HG03432 (cell line): ENCODE measurements around the gene BLOC1S1.

ENCODE experiments used
- ATAC-seq: cut with Tn5 transposase; IDR thresholded peaks from one replicate; pipeline ENCODE4 v1.9.1; 2021; ENCODE audit warnings: mild to moderate bottlenecking, moderate library complexity; ENCODE audit not compliant: unreplicated experiment

BLOC1S1 gene

GRCh38 chr12:55726971-55727370 lies 11.1 kb downstream of the BLOC1S1 start:
- no peak for ATAC-seq

GRCh38 chr12:55727643-55728185 lies 11.9 kb downstream of the BLOC1S1 start:
- ATAC-seq: no peak

GRCh38 chr12:55728186-55728938 lies 12.5 kb downstream of the BLOC1S1 start:
- ATAC-seq: peak; percentile 21

GRCh38 chr12:55728939-55729818 lies 13.3 kb downstream of the BLOC1S1 start, which contains the start of gene CD63:
CD63 (minus strand) TSS chr12:55729009; CDS start chr12:55728341, 668 bp downstream.
- peak; percentile 73 for ATAC-seq

GRCh38 chr12:55729819-55730818 lies 14.3 kb downstream of the BLOC1S1 start:
- peak; percentile 39 for ATAC-seq

- ATAC-seq: no peak
Measured at GRCh38 chr12:55732288-55732687, 16.4 kb downstream of the BLOC1S1 start.

- no peak for ATAC-seq
Measured at GRCh38 chr12:55733021-55733555, 17.2 kb downstream of the BLOC1S1 start.

- no peak for ATAC-seq
Measured at GRCh38 chr12:55733858-55734257, 18.0 kb downstream of the BLOC1S1 start.

- no peak for ATAC-seq
Measured at GRCh38 chr12:55734595-55734994, 18.7 kb downstream of the BLOC1S1 start.

- no peak for ATAC-seq
Measured at GRCh38 chr12:55736076-55736475, 20.2 kb downstream of the BLOC1S1 start.

GRCh38 chr12:55736780-55737580 lies 21.1 kb downstream of the BLOC1S1 start:
- peak; percentile 35 for ATAC-seq

- peak; percentile 5 for ATAC-seq
Measured at GRCh38 chr12:55737581-55738122, 21.8 kb downstream of the BLOC1S1 start.

- peak; percentile 87 for ATAC-seq
Measured at GRCh38 chr12:55738123-55739024, 22.5 kb downstream of the BLOC1S1 start.

GRCh38 chr12:55739025-55739378 lies 23.2 kb downstream of the BLOC1S1 start:
- ATAC-seq: no peak

GRCh38 chr12:55741931-55742680 lies 26.3 kb downstream of the BLOC1S1 start:
- no peak for ATAC-seq

GRCh38 chr12:55742719-55743405 lies 27.0 kb downstream of the BLOC1S1 start, which contains the start of gene GDF11:
GDF11 (plus strand) TSS chr12:55743122; CDS start chr12:55743317, 195 bp downstream.
- ATAC-seq: peak; percentile 44
